GM18517 (cell line): ENCODE data around the gene SPRYD3.
"Not testable (repeated sequence)": the region's sequence is repeated elsewhere in the genome, so short reads cannot be mapped to it uniquely, and the experiment has no call there.

ENCODE experiments used
- ATAC-seq: cut with Tn5 transposase; IDR thresholded peaks from one replicate; pipeline ENCODE4 v1.9.1; 2021; ENCODE audit warnings: mild to moderate bottlenecking, moderate library complexity; ENCODE audit not compliant: unreplicated experiment

Gene SPRYD3

GRCh38 chr12:53079226-53080117, at the start of gene SPRYD3:
TSS of gene SPRYD3 (minus strand) at chr12:53079390. CDS start at chr12:53079333, 57 bp downstream.
- peak; percentile 93 for ATAC-seq

- no peak for ATAC-seq
These were observed 48.0 kb upstream of the SPRYD3 start for GRCh38 chr12:53127169-53127568.

GRCh38 chr12:53124352-53124723, 45.1 kb upstream of the SPRYD3 start:
- no peak for ATAC-seq

GRCh38 chr12:53123578-53124351, 44.6 kb upstream of the SPRYD3 start:
- no peak for ATAC-seq

GRCh38 chr12:53122961-53123468, 43.8 kb upstream of the SPRYD3 start:
- no peak for ATAC-seq

- no peak for ATAC-seq
These were observed 41.7 kb upstream of the SPRYD3 start for GRCh38 chr12:53120685-53121525.

GRCh38 chr12:53118751-53119300, 39.6 kb upstream of the SPRYD3 start:
- no peak for ATAC-seq

GRCh38 chr12:53115891-53116648, 36.9 kb upstream of the SPRYD3 start:
- ATAC-seq: no peak

GRCh38 chr12:53115112-53115890, 36.1 kb upstream of the SPRYD3 start:
- no peak for ATAC-seq

- no peak for ATAC-seq
These were observed 34.8 kb upstream of the SPRYD3 start for GRCh38 chr12:53113951-53114350.

GRCh38 chr12:53113136-53113705, 34.0 kb upstream of the SPRYD3 start:
- no peak for ATAC-seq

GRCh38 chr12:53112431-53112830, 33.2 kb upstream of the SPRYD3 start:
- ATAC-seq: not testable (repeated sequence)

GRCh38 chr12:53107122-53107521, 27.9 kb upstream of the SPRYD3 start:
- ATAC-seq: no peak

GRCh38 chr12:53105712-53106439, 26.7 kb upstream of the SPRYD3 start:
- ATAC-seq: no peak

GRCh38 chr12:53105256-53105655, 26.1 kb upstream of the SPRYD3 start:
- no peak for ATAC-seq

- no peak for ATAC-seq
These were observed 24.7 kb upstream of the SPRYD3 start for GRCh38 chr12:53103860-53104305.

GRCh38 chr12:53102883-53103807, 24.0 kb upstream of the SPRYD3 start, which contains the start of gene SOAT2:
TSS of gene SOAT2 (plus strand) at chr12:53103486. CDS start at chr12:53103578, 92 bp downstream.
- ATAC-seq: no peak
